HEK293T (cell line): Measurements from ENCODE around the gene POGZ.

Source experiments
- ELF4 ChIP-seq: fragments of 450-650 bp; IDR thresholded peaks from 2 replicates; pipeline ENCODE4 v1.6.1; 2017; ENCODE audit warnings: antibody characterized with exemption
- SUZ12 ChIP-seq: fragments of 450-650 bp; IDR thresholded peaks from 2 replicates; pipeline ENCODE4 v1.6.1; 2016; ENCODE audit warnings: mild to moderate bottlenecking

GRCh38 chr1:151391079-151391563 lies 68.2 kb downstream of the POGZ start:
- TF ChIP-seq ELF4 (no peak), SUZ12 (no peak)
